GM19372 (cell line): ENCODE measurements around the gene ISG20L2.

Experiments used
- ATAC-seq: cut with Tn5 transposase; IDR thresholded peaks from one replicate; pipeline ENCODE4 v1.9.1; 2021; ENCODE audit warnings: mild to moderate bottlenecking, low read depth, moderate library complexity; ENCODE audit not compliant: unreplicated experiment

The ISG20L2 gene

DNA sequence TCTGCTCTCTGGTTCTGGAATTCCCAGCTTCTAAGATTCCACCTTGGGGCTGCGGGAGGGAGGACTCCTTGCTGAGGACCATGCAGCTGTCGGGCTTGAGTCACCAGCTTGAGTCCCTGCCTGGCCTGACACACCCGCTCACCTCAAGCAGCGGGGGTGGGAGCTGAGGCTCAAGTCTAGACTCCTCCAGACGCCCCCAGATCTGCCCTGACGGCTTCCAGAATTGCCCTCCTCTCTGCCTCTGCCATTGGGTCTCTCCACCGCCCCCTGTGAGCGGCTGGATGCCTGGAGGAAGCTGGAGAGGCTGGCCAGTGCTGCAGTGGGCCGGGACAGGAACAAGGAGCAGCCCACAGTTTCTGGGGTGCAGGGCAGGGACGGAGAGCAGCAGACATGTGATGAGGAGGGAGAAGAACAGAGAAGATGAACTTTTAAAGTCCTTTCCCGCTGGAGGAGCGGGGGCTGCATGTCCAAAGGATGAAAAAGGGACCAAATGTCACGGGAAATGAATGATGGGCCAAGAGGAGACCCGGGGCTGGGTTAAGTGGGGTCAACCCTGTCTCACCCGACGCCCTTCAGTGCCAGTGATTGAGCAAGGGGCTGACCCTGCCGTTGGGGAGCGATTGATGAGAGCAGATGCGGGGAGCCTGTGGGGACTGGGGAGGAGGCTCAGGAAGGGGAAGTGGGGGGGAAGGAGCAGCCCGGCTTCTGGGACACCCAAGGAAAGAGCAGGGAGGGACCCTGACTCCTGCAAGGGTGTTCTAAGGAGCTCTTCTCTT is 36.7 kb downstream of the ISG20L2 start:
- no peak for ATAC-seq

DNA sequence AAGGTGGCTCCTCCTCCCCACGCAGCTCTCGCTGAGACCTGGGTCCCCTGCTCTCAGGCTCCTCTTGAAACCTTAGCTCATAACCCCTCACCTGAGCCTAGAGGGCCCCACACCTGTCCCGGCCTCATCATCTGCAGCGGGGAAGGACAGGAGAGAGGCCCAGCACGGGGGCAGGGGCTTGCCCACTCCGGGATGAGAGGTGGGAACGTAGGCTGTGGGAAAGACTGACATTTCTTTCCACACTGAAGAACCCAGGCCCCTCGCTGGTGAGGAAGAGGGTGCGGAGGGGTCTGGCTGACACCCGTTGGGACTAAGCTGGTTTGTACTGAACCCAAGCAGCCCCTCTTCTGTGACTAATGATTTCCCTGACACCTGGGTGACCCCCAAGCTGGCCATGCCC is 37.4 kb downstream of the ISG20L2 start:
- no peak for ATAC-seq

DNA sequence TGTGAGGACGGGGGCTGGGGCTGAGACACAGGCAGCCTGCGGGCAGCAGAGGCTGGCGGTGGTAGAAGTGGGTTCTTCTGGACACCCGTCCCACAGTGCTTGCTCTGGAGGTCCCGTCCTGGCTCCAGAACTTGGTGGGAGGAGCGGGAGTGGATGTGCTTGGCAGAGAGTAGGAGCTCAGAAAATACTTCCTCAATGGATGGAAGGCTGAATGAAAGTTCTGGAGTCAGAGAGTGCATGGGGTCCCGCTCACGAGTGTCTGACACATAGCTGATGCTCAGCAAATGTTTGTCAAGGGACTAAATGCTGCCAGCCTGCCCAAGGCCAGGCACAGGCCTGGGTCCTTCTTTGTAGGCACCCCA is 37.9 kb downstream of the ISG20L2 start:
- no peak for ATAC-seq

DNA sequence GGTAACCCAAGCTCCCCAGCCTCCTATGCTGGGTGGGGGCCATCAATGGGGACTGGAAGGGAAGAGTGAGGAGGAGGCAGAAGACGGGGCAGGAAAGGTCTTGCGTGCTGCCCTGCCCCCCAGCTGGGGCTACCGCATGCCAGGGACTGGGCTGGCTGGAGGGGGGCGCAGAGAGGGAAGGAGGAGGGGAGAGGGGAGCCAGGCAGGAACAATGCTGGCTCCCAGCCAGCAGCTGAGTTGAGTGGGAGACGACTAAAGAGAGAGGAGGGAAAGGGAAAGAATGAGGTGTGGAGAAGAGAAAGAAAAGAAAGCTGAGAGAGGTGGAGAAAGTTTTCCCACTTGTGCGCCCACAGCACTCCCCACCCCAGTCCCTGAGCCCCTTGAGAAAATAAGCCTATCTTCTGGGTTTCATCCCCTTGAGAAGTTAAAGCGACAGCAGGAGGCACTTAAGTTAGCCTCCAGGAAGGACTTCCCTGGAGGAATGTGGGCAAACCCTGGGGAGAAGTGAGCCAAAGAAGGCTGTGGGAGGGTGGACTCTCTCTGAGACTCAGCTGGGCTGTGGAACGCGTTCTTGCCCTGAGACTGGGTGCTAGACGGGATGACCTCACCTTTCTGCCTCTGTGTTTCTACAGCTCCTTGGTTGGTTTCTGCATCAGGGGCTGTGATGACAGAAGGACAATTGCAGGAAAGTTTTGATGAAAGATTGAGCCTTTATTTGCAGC is 38.5 kb downstream of the ISG20L2 start:
- no peak for ATAC-seq

- no peak for ATAC-seq
Measured at GRCh38 chr1:156689035-156689952, 39.3 kb downstream of the ISG20L2 start.

DNA sequence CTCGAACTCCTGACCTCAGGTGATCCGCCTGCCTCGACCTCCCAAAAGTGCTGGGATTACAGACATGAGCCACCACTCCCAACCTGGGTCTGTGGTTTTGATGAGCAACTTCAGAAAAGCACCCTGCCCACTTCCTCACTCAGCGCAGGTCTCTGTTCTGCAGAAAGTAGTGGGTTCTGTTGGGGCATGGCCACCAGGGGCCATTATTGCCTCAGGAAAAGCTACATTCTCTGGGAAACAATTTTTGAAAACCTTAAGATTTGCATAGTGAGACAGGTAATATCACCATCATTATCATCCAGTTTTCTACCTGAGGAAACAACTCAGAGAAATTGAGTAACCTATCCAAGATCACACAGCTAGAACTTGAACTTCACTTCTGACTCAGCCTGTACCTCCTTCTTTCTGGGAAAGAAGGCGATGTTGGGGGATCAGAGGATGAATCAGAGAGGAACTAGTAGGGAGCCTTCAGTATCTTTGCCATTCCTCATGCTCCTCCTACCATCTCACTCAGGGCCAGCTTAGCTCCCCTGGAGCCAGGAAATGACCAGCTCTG is 44.3 kb downstream of the ISG20L2 start:
- ATAC-seq: no peak

GRCh38 chr1:156682166-156682890 is 46.2 kb downstream of the ISG20L2 start:
- no peak for ATAC-seq

DNA sequence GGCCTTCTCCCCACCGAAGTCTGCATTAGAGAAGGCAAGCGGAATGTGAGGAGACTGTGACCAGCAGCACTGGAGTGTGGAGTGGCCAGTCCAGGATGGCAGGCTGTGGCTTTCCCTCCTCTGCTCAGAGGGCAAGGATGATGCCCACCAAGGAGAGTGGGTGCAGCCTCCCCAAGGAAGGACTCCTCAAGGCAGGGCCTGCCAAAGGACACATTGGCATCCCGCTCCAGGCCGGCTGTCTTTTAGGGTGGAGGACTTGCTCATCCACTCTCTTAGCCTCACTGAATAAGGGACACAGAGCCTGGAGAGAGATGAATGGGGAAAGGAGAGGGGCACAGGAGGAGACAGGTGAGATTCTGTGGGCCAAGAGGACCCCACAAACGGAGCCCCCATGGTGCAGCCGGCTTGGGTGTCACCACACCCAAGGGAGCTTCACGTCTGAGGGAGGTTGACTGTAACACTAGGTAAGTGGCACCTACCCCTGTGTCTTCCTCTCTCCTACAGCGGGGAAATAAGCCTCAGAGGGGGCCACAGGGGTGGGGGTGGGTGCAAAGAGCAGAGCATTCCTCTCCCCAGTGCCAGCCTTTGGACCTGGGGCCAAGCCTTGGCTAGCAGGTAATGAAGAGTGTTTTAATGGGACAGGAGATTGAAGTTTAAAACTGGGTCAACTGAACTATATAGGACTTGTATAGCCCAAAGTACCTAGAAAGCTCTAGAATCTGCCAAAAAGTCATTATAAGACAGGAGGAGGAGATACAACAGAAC is 47.2 kb downstream of the ISG20L2 start:
- ATAC-seq: no peak

GRCh38 chr1:156680056-156680455 is 48.5 kb downstream of the ISG20L2 start:
- ATAC-seq: no peak

DNA sequence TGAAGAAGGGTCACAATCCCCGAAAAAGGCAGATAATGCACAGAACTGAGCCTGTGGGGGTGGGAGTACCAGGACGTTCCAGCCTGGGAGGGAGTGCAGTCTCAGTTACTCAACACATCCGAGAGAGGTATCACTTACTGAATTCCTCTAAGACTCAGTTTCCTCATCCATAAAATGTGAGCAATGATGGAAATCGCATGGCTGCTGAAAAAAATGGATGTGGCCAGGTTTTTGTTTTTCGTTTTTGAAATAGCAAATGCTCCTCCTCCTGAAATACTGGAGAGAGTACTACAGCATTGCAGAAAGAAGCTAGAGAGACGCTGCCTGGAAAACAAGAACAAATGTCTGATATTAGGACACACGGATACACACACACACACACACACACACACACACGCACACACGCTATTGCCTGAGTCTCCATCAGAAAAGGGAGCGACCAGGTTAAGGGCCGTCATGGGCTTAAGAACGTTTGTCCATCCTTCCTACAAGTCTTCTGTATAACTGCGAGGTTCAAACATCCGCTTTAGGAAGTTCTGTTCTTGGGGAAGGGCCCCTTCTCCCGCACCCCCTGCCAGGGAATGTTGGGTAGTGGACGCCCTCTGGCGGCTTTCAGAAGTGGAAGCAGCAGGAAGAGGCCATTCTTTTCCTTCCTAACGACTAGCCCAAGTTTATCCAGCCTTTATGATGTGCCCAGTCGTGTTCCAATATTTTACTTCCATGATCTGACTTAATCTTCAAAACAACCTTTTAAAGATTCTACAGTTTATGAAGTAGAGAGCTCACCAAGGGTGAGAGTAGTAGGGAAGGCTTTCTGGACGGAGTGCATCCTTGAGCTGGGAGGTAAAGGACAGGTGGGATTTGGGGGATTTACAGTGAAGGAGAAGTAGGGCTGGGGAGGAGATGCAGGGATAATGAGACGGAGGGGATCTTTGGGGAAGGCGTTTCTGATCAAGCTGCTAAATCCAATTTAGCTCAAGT is 50.7 kb downstream of the ISG20L2 start:
- no peak for ATAC-seq

- ATAC-seq: no peak
Measured at GRCh38 chr1:156676820-156677615, 51.5 kb downstream of the ISG20L2 start, which contains the start of gene NES. NES (minus strand) TSS chr1:156677407; CDS start chr1:156677264, 143 bp downstream.

GRCh38 chr1:156676114-156676819 is 52.3 kb downstream of the ISG20L2 start:
- ATAC-seq: no peak

DNA sequence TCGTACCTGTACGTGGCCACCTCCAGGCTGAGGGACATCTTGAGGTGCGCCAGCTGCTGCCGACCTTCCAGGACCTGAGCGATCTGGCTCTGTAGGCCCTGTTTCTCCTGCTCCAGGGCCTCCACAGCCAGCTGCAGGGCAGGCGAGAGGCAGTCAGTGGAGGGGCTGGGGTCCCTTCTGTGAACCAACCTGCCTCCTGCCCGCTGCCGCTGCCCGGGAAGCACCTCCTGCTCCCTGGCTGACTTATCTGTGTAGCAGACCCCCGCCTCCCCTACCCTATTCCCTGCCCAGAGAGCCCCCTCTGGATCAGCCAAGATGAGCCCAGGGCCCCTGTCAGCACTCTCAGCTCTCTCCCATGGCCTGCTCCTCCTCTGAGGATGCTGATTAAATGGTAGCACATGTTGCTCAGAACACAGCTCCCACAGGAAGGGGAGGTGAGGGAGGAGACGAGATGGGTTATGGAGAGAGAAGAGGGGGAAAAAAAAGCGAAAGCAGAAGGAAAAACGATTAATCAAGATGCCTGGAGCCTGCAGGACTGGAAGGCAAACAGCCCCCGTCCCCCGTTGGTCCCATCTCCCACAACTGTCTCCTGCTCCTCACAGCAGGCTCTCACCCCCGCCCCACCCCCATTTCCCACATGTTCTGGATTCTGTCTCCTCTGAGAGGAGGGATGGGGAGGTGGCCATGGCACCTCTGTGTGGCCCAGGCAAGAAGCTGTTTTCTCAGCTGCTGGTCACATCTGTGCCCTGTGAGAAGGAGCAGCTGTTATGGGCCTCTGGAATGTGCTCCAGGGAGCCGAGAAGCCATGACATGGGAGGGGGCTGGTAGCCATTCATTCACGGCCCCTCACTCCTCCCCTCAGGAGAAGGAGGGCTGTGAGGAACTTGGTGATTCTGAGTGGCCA is 53.1 kb downstream of the ISG20L2 start:
- ATAC-seq: no peak

- ATAC-seq: no peak
Measured at GRCh38 chr1:156673387-156674121, 55.0 kb downstream of the ISG20L2 start.
